Measurements from ENCODE around the gene ZNF276.
"Not testable (repeated sequence)": the region's sequence is repeated elsewhere in the genome, so short reads cannot be mapped to it uniquely, and the experiment has no call there.

ZNF276 gene

DNA sequence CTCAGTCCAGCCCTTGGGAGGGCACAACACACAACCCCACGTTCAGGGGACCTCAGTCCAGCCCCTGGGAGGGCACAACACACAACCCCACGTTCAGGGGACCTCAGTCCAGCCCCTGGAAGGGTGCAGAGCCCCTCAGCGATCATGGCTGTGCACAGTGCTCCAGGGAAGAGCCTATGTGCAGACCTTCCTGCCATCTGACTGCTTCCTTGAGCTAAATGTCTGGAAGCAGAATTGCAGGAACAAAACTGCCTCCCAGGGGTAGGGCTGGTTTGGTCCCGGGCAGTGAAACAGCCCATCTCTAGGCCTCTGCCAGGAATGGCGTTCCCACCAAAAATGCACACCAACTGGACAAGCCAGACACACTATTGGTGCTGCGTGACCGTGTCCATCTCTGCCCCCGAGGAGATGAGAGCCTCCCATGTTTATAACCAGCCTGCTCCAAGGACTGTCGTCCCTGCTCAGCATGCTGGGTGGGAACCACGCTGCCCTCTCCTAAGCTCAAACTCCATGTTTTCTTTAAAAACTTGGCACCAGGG lies 44.0 kb downstream of the ZNF276 start:
- Histone ChIP-seq H3K56ac (ENCODE audit: low read length) (no peak overlapping the region), H2BK15ac (replicated peaks; ENCODE audit: low read depth) (no peak overlapping the region), H3K79me2 (ENCODE audit: control insufficient read depth, insufficient read depth, low read length) (no peaks in the 10 kb centered on the region), H3K4ac (ENCODE audit: low read depth, low read length) (no peak overlapping the region), H4K8ac (ENCODE audit: low read depth, low read length) (no peak overlapping the region), H4K5ac (ENCODE audit: low read length) (no peak overlapping the region), H3K27ac (ENCODE audit: low read depth, low read length) (no peak overlapping the region), H3K4me3 (ENCODE audit: low read length) (no peak overlapping the region), H3K27me3 (ENCODE audit: insufficient read depth, low read length, poor library complexity) (no peaks in the 10 kb centered on the region), H2BK120ac (ENCODE audit: low read depth, low read length) (no peak overlapping the region), H2AK5ac (ENCODE audit: low read length) (no peak overlapping the region), H3K4me1 (ENCODE audit: control insufficient read depth, low read depth, low read length) (no peaks in the 10 kb centered on the region), H2BK5ac (ENCODE audit: low read length) (no peak overlapping the region), H3K23ac (ENCODE audit: low read length) (no peak overlapping the region), H3K36me3 (ENCODE audit: control insufficient read depth, insufficient read depth, low read length) (peaks cover 29% of the 10 kb centered on the region), H3K18ac (ENCODE audit: low read length) (no peak overlapping the region), H3K79me1 (ENCODE audit: low read length) (no peaks in the 10 kb centered on the region), H3K4me2 (ENCODE audit: low read length) (no peak overlapping the region), H3K9ac (ENCODE audit: low read length) (no peak overlapping the region)
- no peak for DNase-seq
- no CpG with 5 or more reads among the region's 10 CpGs for WGBS (ENCODE audit: extremely low coverage, insufficient coverage, low lambda C conversion rate)

DNA sequence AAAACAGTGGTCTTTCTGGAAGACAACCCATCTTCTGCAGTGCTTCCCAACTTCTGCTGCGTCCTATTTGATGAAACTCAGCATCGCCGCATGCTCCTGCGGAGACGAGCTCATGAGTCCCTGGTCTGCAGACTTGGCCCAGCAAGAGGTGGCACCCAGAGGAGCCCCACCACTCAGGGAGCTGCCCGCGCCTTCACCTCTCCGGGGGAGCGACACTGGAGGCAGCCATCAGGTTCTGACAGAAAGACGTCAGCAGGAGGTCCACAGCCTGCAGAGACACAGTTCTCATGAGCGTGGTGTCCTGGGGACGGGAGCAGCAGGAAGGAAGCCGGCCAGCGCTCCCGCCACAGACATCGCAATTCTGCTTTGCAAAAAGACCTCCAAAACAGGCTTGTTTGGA lies 49.0 kb downstream of the ZNF276 start:
- no peaks in the 10 kb centered on the region for H3K27me3 ChIP-seq (ENCODE audit: insufficient read depth, low read length, poor library complexity)
- no peak overlapping the region for H3K9ac ChIP-seq (ENCODE audit: low read length)
- H2BK120ac ChIP-seq (ENCODE audit: low read depth, low read length): no peak overlapping the region
- H3K23ac ChIP-seq (ENCODE audit: low read length): no peak overlapping the region
- H2AK5ac ChIP-seq (ENCODE audit: low read length): no peak overlapping the region
- no peaks in the 10 kb centered on the region for H3K79me1 ChIP-seq (ENCODE audit: low read length)
- DNase-seq: no peak
- peaks cover 37% of the 10 kb centered on the region for H3K36me3 ChIP-seq (ENCODE audit: control insufficient read depth, insufficient read depth, low read length)
- no peaks in the 10 kb centered on the region for H3K79me2 ChIP-seq (ENCODE audit: control insufficient read depth, insufficient read depth, low read length)
- no peaks in the 10 kb centered on the region for H3K4me1 ChIP-seq (ENCODE audit: control insufficient read depth, low read depth, low read length)
- no peak overlapping the region for H2BK5ac ChIP-seq (ENCODE audit: low read length)
- no peak overlapping the region for H2BK15ac ChIP-seq (replicated peaks; ENCODE audit: low read depth)
- no peak overlapping the region for H4K5ac ChIP-seq (ENCODE audit: low read length)
- no peak overlapping the region for H3K56ac ChIP-seq (ENCODE audit: low read length)
- no peak overlapping the region for H3K4me2 ChIP-seq (ENCODE audit: low read length)
- no peak overlapping the region for H3K4ac ChIP-seq (ENCODE audit: low read depth, low read length)
- no peak overlapping the region for H3K27ac ChIP-seq (ENCODE audit: low read depth, low read length)
- WGBS (ENCODE audit: extremely low coverage, insufficient coverage, low lambda C conversion rate): no CpG with 5 or more reads among the region's 16 CpGs
- H4K8ac ChIP-seq (ENCODE audit: low read depth, low read length): no peak overlapping the region
- H3K4me3 ChIP-seq (ENCODE audit: low read length): no peak overlapping the region
- no peak overlapping the region for H3K18ac ChIP-seq (ENCODE audit: low read length)

DNA sequence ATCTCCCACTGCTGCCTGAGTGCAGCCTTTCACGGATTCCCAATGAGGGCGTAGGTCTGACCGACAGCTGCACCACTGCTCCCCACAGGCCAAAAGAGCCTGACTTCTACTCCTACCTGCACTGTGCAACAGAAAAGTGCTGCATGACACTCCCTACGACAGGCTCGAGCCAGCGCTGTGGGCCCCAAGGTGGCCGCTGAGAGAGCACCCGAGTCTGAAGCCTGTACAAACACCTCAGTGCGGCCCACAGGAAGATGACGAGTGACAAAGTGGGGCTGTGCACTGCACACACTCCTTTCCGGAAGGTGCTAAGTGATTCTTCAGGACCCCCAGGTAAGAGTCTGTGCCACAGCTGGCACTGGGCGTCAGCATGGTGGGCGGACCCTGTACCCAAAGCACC lies 53.9 kb downstream of the ZNF276 start:
- Histone ChIP-seq H3K4me2 (ENCODE audit: low read length) (no peak overlapping the region), H3K4me1 (ENCODE audit: control insufficient read depth, low read depth, low read length) (no peaks in the 10 kb centered on the region), H2BK120ac (ENCODE audit: low read depth, low read length) (no peak overlapping the region), H2AK5ac (ENCODE audit: low read length) (no peak overlapping the region), H3K4me3 (ENCODE audit: low read length) (no peak overlapping the region), H3K27me3 (ENCODE audit: insufficient read depth, low read length, poor library complexity) (no peaks in the 10 kb centered on the region), H2BK15ac (replicated peaks; ENCODE audit: low read depth) (no peak overlapping the region), H3K9ac (ENCODE audit: low read length) (no peak overlapping the region), H3K27ac (ENCODE audit: low read depth, low read length) (no peak overlapping the region), H3K36me3 (ENCODE audit: control insufficient read depth, insufficient read depth, low read length) (peaks cover 36% of the 10 kb centered on the region), H2BK5ac (ENCODE audit: low read length) (no peak overlapping the region), H3K79me2 (ENCODE audit: control insufficient read depth, insufficient read depth, low read length) (no peaks in the 10 kb centered on the region), H3K79me1 (ENCODE audit: low read length) (no peaks in the 10 kb centered on the region), H4K5ac (ENCODE audit: low read length) (no peak overlapping the region), H3K23ac (ENCODE audit: low read length) (no peak overlapping the region), H4K8ac (ENCODE audit: low read depth, low read length) (no peak overlapping the region), H3K18ac (ENCODE audit: low read length) (no peak overlapping the region), H3K4ac (ENCODE audit: low read depth, low read length) (no peak overlapping the region), H3K56ac (ENCODE audit: low read length) (no peak overlapping the region)
- WGBS (ENCODE audit: extremely low coverage, insufficient coverage, low lambda C conversion rate): no CpG with 5 or more reads among the region's 13 CpGs
- DNase-seq: no peak

DNA sequence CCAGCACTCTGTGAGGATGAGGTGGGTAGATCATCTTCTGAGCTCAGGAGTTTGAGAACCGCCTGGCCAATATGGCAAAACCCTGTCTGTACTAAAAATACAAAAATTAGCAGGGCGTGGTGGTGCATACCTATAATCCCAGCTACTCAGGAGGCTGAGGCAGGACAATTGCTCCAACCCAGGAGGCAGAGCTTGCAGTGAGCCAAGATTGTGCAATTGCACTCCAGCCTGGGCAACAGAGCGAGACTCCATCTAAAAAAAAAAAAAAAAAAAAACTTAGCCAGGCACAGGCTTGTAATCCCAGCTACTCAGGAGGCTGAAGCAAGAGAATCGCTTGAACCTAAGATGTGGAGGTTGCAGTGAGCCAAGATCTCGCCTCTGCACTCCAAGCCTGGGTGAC lies 56.9 kb downstream of the ZNF276 start:
- H2BK120ac ChIP-seq (ENCODE audit: low read depth, low read length); H3K23ac ChIP-seq (ENCODE audit: low read length); H3K56ac ChIP-seq (ENCODE audit: low read length); H3K4ac ChIP-seq (ENCODE audit: low read depth, low read length); H3K27me3 ChIP-seq (ENCODE audit: insufficient read depth, low read length, poor library complexity); H3K79me2 ChIP-seq (ENCODE audit: control insufficient read depth, insufficient read depth, low read length); H3K9ac ChIP-seq (ENCODE audit: low read length); H4K8ac ChIP-seq (ENCODE audit: low read depth, low read length); H4K5ac ChIP-seq (ENCODE audit: low read length); H3K4me2 ChIP-seq (ENCODE audit: low read length); H3K4me1 ChIP-seq (ENCODE audit: control insufficient read depth, low read depth, low read length); H3K18ac ChIP-seq (ENCODE audit: low read length); H3K27ac ChIP-seq (ENCODE audit: low read depth, low read length); H3K4me3 ChIP-seq (ENCODE audit: low read length); H3K79me1 ChIP-seq (ENCODE audit: low read length); H2BK15ac ChIP-seq (replicated peaks; ENCODE audit: low read depth); H2BK5ac ChIP-seq (ENCODE audit: low read length); DNase-seq; H2AK5ac ChIP-seq (ENCODE audit: low read length): not testable (repeated sequence)
- no CpG with 5 or more reads among the region's 5 CpGs for WGBS (ENCODE audit: extremely low coverage, insufficient coverage, low lambda C conversion rate)
- H3K36me3 ChIP-seq (ENCODE audit: control insufficient read depth, insufficient read depth, low read length): peaks cover 24% of the 10 kb centered on the region

- WGBS (ENCODE audit: extremely low coverage, insufficient coverage, low lambda C conversion rate): no CpG with 5 or more reads among the region's 13 CpGs
- Histone ChIP-seq H3K23ac (ENCODE audit: low read length) (no peak overlapping the region), H3K4me3 (ENCODE audit: low read length) (no peak overlapping the region), H3K18ac (ENCODE audit: low read length) (no peak overlapping the region), H2BK15ac (replicated peaks; ENCODE audit: low read depth) (no peak overlapping the region), H2BK120ac (ENCODE audit: low read depth, low read length) (no peak overlapping the region), H3K27me3 (ENCODE audit: insufficient read depth, low read length, poor library complexity) (no peaks in the 10 kb centered on the region), H3K9ac (ENCODE audit: low read length) (no peak overlapping the region), H3K79me2 (ENCODE audit: control insufficient read depth, insufficient read depth, low read length) (no peaks in the 10 kb centered on the region), H2BK5ac (ENCODE audit: low read length) (no peak overlapping the region), H3K36me3 (ENCODE audit: control insufficient read depth, insufficient read depth, low read length) (peaks cover 23% of the 10 kb centered on the region), H3K4me1 (ENCODE audit: control insufficient read depth, low read depth, low read length) (no peaks in the 10 kb centered on the region), H3K79me1 (ENCODE audit: low read length) (no peaks in the 10 kb centered on the region), H3K56ac (ENCODE audit: low read length) (no peak overlapping the region), H4K8ac (ENCODE audit: low read depth, low read length) (no peak overlapping the region), H2AK5ac (ENCODE audit: low read length) (no peak overlapping the region), H3K27ac (ENCODE audit: low read depth, low read length) (no peak overlapping the region), H3K4ac (ENCODE audit: low read depth, low read length) (no peak overlapping the region), H3K4me2 (ENCODE audit: low read length) (no peak overlapping the region), H4K5ac (ENCODE audit: low read length) (no peak overlapping the region)
- no peak for DNase-seq
Observed at GRCh38 chr16:89779231-89779908, 58.0 kb downstream of the ZNF276 start.

DNA sequence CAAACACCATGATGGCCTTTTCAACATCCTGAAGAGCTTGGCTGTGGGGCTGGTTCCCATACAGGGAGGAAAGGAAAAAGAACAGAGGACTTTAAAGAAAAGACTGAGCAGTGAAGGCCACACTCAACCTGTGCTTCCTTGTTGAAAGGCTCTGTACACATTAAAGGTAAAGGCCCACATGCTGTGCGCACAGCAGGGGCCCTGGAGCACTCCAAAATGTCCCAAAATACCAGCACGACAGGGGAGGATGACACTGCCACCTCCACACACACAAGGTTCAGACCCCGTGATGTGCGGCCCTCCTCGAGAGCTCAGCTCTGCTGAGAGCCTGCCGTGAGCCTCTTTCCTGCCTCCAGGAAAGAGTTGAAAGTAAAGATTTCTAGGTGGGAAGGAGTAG lies 58.6 kb downstream of the ZNF276 start:
- Histone ChIP-seq H2AK5ac (ENCODE audit: low read length) (no peak overlapping the region), H3K27me3 (ENCODE audit: insufficient read depth, low read length, poor library complexity) (no peaks in the 10 kb centered on the region), H3K9ac (ENCODE audit: low read length) (no peak overlapping the region), H3K79me2 (ENCODE audit: control insufficient read depth, insufficient read depth, low read length) (no peaks in the 10 kb centered on the region), H3K4ac (ENCODE audit: low read depth, low read length) (no peak overlapping the region), H4K8ac (ENCODE audit: low read depth, low read length) (no peak overlapping the region), H3K56ac (ENCODE audit: low read length) (no peak overlapping the region), H3K4me1 (ENCODE audit: control insufficient read depth, low read depth, low read length) (no peaks in the 10 kb centered on the region), H3K27ac (ENCODE audit: low read depth, low read length) (no peak overlapping the region), H3K36me3 (ENCODE audit: control insufficient read depth, insufficient read depth, low read length) (peaks cover 26% of the 10 kb centered on the region), H3K79me1 (ENCODE audit: low read length) (no peaks in the 10 kb centered on the region), H2BK120ac (ENCODE audit: low read depth, low read length) (no peak overlapping the region), H3K18ac (ENCODE audit: low read length) (no peak overlapping the region), H3K4me2 (ENCODE audit: low read length) (no peak overlapping the region), H2BK5ac (ENCODE audit: low read length) (no peak overlapping the region), H3K23ac (ENCODE audit: low read length) (no peak overlapping the region), H4K5ac (ENCODE audit: low read length) (no peak overlapping the region), H3K4me3 (ENCODE audit: low read length) (no peak overlapping the region), H2BK15ac (replicated peaks; ENCODE audit: low read depth) (no peak overlapping the region)
- no peak for DNase-seq
- WGBS (ENCODE audit: extremely low coverage, insufficient coverage, low lambda C conversion rate): no CpG with 5 or more reads among the region's 6 CpGs

Measured in mesendoderm (in vitro differentiated cells).